GM19043 (cell line): ENCODE results near the gene ANO9.
"Not testable (repeated sequence)": the region's sequence is repeated elsewhere in the genome, so short reads cannot be mapped to it uniquely, and the experiment has no call there.

Experiments used
- ATAC-seq: cut with Tn5 transposase; IDR thresholded peaks from one replicate; pipeline ENCODE4 v1.9.1; 2021; ENCODE audit warnings: low read depth; ENCODE audit not compliant: unreplicated experiment

The ANO9 gene

GRCh38 chr11:471468-472145 is 29.8 kb upstream of the ANO9 start:
- ATAC-seq, result no peak

- ATAC-seq, result no peak
Measured at GRCh38 chr11:469684-470560, 28.1 kb upstream of the ANO9 start.

- not testable (repeated sequence) for ATAC-seq
Measured at GRCh38 chr11:469026-469683, 27.3 kb upstream of the ANO9 start.

GRCh38 chr11:468493-468892 is 26.7 kb upstream of the ANO9 start:
- ATAC-seq, result no peak

GRCh38 chr11:468036-468435 is 26.2 kb upstream of the ANO9 start:
- no peak for ATAC-seq

- no peak for ATAC-seq
Measured at GRCh38 chr11:465896-466530, 24.2 kb upstream of the ANO9 start.

GRCh38 chr11:464316-464715 is 22.5 kb upstream of the ANO9 start:
- ATAC-seq, result no peak

GRCh38 chr11:462107-462890 is 20.5 kb upstream of the ANO9 start:
- ATAC-seq, result no peak

- ATAC-seq, result no peak
Measured at GRCh38 chr11:461626-462025, 19.8 kb upstream of the ANO9 start.

GRCh38 chr11:460331-461199 is 18.8 kb upstream of the ANO9 start:
- ATAC-seq, result no peak

GRCh38 chr11:459511-460220 is 17.9 kb upstream of the ANO9 start:
- no peak for ATAC-seq

- ATAC-seq, result no peak
Measured at GRCh38 chr11:457111-457760, 15.4 kb upstream of the ANO9 start.

GRCh38 chr11:456533-456932 is 14.7 kb upstream of the ANO9 start:
- no peak for ATAC-seq

- ATAC-seq, result no peak
Measured at GRCh38 chr11:455566-456147, 13.8 kb upstream of the ANO9 start.

GRCh38 chr11:454801-455565 is 13.2 kb upstream of the ANO9 start:
- ATAC-seq, result no peak

- ATAC-seq, result no peak
Measured at GRCh38 chr11:454043-454442, 12.2 kb upstream of the ANO9 start.

GRCh38 chr11:453564-453963 is 11.8 kb upstream of the ANO9 start:
- ATAC-seq, result no peak
